Astrocyte of the spinal cord (primary cell): ENCODE data around the gene ADORA2B.

Experiments used
- DNase-seq: peaks from one replicate; pipeline ENCODE4 v3.0.0; 2011; ENCODE audit warnings: low read depth, low spot score
- H3K4me3 ChIP-seq: 2 replicates; pipeline ENCODE4 v1.5.1; 2011; ENCODE audit warnings: low read depth, mild to moderate bottlenecking, low read length, moderate library complexity
- CTCF ChIP-seq: IDR thresholded peaks from 2 replicates; pipeline ENCODE4 v1.5.1; 2012; ENCODE audit warnings: low read depth, mild to moderate bottlenecking, low read length, inconsistent platforms
- in situ Hi-C: cut with HindIII; loops from 2 replicates; pipeline ENCODE4 v1.10.0; 2017; ENCODE audit warnings: low sequenced_read_pairs

Gene ADORA2B

GRCh38 chr17:15969463-15969862 lies 24.5 kb downstream of the ADORA2B start:
- no peak overlapping the region for H3K4me3 ChIP-seq
- no peak for TF ChIP-seq CTCF
- in situ Hi-C loops = no loop called here
- no peak for DNase-seq

- DNase-seq = no peak
- TF ChIP-seq CTCF = no peak
- in situ Hi-C loops = no loop called here
- H3K4me3 ChIP-seq = no peak overlapping the region
Observed at GRCh38 chr17:15970500-15970899, 25.6 kb downstream of the ADORA2B start.

GRCh38 chr17:15971098-15971678 lies 26.3 kb downstream of the ADORA2B start:
- no peak overlapping the region for H3K4me3 ChIP-seq

GRCh38 chr17:15971882-15972281 lies 27.0 kb downstream of the ADORA2B start:
- TF ChIP-seq CTCF = no peak
- no peak for DNase-seq
- in situ Hi-C loops = no loop called here

More at GRCh38 chr17:15971098-15971678, 26.3 kb downstream of the ADORA2B start:
- in situ Hi-C loops = no loop called here
- DNase-seq = no peak
- no peak for TF ChIP-seq CTCF

GRCh38 chr17:15972497-15972951 lies 27.6 kb downstream of the ADORA2B start:
- no peak for DNase-seq
- in situ Hi-C loops = no loop called here
- H3K4me3 ChIP-seq = no peak overlapping the region
- TF ChIP-seq CTCF = no peak

More at GRCh38 chr17:15971882-15972281, 27.0 kb downstream of the ADORA2B start:
- H3K4me3 ChIP-seq = no peak overlapping the region

GRCh38 chr17:15973016-15973415 lies 28.1 kb downstream of the ADORA2B start:
- DNase-seq = no peak
- in situ Hi-C loops = no loop called here
- TF ChIP-seq CTCF = no peak
- H3K4me3 ChIP-seq = no peak overlapping the region
